Measurements from ENCODE around the gene ZNF22. TPM values are rescaled to one million over a fixed set of nuclear protein-coding genes. Genes with fewer than 3 reads are reported as not detected.

Gene ZNF22
- total and polyA plus RNA-seq, 2 of the 8 experiments (the other 6 are each of a cell fraction or from before 2014, with no cell fraction given): 18.2 to 45.2 TPM

DNA sequence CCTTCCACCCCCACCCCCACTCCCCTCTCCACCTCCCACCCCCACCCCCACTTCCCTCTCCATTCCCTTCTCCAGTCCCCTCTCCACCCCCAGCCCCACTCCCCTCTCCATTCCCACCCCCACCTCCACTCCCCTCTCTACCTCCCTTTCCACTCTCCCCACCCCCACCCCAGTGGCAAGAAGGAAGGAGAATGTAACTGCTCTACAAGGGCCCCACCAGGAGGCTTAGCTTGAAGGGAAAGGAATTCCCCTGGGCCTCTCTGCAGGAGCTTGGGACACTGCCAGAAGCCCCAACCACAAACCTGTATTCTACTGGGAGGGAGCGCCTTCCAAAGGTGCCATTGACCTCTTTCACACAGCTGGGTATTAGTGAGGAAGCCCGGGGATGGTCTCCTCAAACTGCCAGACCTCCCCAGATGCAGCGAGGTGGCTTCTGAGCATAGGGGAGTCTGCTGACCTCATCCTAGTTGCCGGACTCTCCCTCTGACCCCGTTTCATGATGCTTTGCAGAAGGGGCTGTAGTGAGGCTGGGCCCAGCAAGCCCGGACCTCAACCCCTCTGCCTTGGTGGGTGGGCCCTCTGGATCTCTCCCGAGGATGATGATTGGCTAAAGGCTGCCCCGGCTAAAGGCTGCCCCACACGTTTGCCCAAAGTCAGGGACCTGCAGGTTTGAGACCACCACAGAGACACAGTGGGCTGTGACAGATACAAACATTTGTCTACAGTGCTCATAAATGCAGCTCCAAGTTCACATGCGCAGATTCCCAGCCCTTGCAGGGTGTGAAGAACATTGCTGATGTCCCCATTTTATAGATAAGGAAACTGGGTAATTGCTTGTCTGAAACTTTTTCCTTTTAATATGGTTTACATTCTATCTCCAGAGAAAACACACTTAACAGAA, 25.0 kb upstream of the ZNF22 start (continued):
- TF ChIP-seq PHF8 (conservative IDR thresholded peaks at IDR 0.05; ENCODE audit: low read depth, low read length) (no peak), TEAD4 (IDR thresholded peaks at IDR 0.05; ENCODE audit: low read depth, low read length) (0 out of 2 replicates have a peak, but pooled peaks have one; percentile 9), TAF1 (IDR thresholded peaks at IDR 0.05; ENCODE audit: low read depth, low read length) (no peak), CHD1 (IDR thresholded peaks at IDR 0.05; ENCODE audit: low read depth, low read length) (no peak), SUZ12 (IDR thresholded peaks at IDR 0.05; ENCODE audit: low read length) (no peak)
